22Rv1 (cell line): ENCODE results near the gene FNBP1L.

ENCODE experiments used
- ZFX ChIP-seq: fragments of 450-650 bp; IDR thresholded peaks from 2 replicates; pipeline ENCODE4 v1.6.1; 2017; ENCODE audit warnings: antibody characterized with exemption, borderline replicate concordance
- TF ChIP-seq, protein P1 (sequence below): fragments of 450-650 bp; IDR thresholded peaks from 2 replicates; pipeline ENCODE4 v1.5.1; 2017; ENCODE audit warnings: mild to moderate bottlenecking

- TF ChIP-seq, protein P1, sequence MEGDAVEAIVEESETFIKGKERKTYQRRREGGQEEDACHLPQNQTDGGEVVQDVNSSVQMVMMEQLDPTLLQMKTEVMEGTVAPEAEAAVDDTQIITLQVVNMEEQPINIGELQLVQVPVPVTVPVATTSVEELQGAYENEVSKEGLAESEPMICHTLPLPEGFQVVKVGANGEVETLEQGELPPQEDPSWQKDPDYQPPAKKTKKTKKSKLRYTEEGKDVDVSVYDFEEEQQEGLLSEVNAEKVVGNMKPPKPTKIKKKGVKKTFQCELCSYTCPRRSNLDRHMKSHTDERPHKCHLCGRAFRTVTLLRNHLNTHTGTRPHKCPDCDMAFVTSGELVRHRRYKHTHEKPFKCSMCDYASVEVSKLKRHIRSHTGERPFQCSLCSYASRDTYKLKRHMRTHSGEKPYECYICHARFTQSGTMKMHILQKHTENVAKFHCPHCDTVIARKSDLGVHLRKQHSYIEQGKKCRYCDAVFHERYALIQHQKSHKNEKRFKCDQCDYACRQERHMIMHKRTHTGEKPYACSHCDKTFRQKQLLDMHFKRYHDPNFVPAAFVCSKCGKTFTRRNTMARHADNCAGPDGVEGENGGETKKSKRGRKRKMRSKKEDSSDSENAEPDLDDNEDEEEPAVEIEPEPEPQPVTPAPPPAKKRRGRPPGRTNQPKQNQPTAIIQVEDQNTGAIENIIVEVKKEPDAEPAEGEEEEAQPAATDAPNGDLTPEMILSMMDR, result no peak
- TF ChIP-seq ZFX, result no peak
Observed at GRCh38 chr1:93577536-93578432, 129.9 kb downstream of the FNBP1L start.
